HepG2 (cell line): ENCODE results near the gene IGF2BP1. TPM values are rescaled to one million over a fixed set of nuclear protein-coding genes. Genes with fewer than 3 reads are reported as not detected.

ENCODE experiments used
- ASH2L ChIP-seq: fragments of 300-600, 200-600 bp; sonication (generic); IDR thresholded peaks from 2 replicates; pipeline ENCODE4 v1.7.0; 2017; ENCODE audit warnings: low read depth, mild to moderate bottlenecking, moderate library complexity, mixed read lengths, low read length; ENCODE audit not compliant: insufficient read length
- FOXK1 ChIP-seq: sonication (generic); formaldehyde crosslinking; IDR thresholded peaks from 2 replicates; pipeline ENCODE4 v1.4.0; 2020; ENCODE audit warnings: low read depth, missing genetic modification reagents, borderline replicate concordance
- KDM2A ChIP-seq: sonication (generic); formaldehyde crosslinking; IDR thresholded peaks from 2 replicates; pipeline ENCODE4 v1.4.0; 2020; ENCODE audit warnings: low read depth, missing genetic modification reagents, borderline replicate concordance
- SNAI1 ChIP-seq: sonication (generic); formaldehyde crosslinking; IDR thresholded peaks from 2 replicates; pipeline ENCODE4 v1.5.0; 2020; ENCODE audit warnings: mild to moderate bottlenecking, missing genetic modification reagents, borderline replicate concordance
- SRSF1 ChIP-seq: fragments of 200-400 bp; formaldehyde crosslinking; optimal IDR thresholded peaks from 2 replicates; pipeline ENCODE3; 2017; ENCODE audit warnings: mild to moderate bottlenecking, low read depth, low read length, moderate library complexity
- TARDBP ChIP-seq: sonication (generic); formaldehyde crosslinking; IDR thresholded peaks from 2 replicates; pipeline ENCODE4 v1.8.0; 2022; ENCODE audit warnings: mild to moderate bottlenecking, missing genetic modification reagents
- ZFAT ChIP-seq: sonication (generic); formaldehyde crosslinking; conservative IDR thresholded peaks from 2 replicates; pipeline ENCODE4 v1.8.1; 2023; ENCODE audit warnings: missing genetic modification reagents, inconsistent platforms
- ZFP41 ChIP-seq: sonication (generic); formaldehyde crosslinking; IDR thresholded peaks from 2 replicates; pipeline ENCODE4 v1.4.0; 2020; ENCODE audit warnings: mild to moderate bottlenecking, missing genetic modification reagents, borderline replicate concordance
- ZFP62 ChIP-seq: sonication (generic); formaldehyde crosslinking; IDR thresholded peaks from 2 replicates; pipeline ENCODE4 v1.4.0; 2020; ENCODE audit warnings: missing genetic modification reagents
- ZFP90 ChIP-seq: sonication (generic); formaldehyde crosslinking; IDR thresholded peaks from 2 replicates; pipeline ENCODE4 v1.8.0; 2022; ENCODE audit warnings: missing genetic modification reagents, mild to moderate bottlenecking, inconsistent platforms, borderline replicate concordance
- ZKSCAN1 ChIP-seq: fragments of 150-350 bp; IDR thresholded peaks from 2 replicates; pipeline ENCODE4 v1.6.1; 2014; ENCODE audit warnings: low read length
- ZNF260 ChIP-seq: sonication (generic); formaldehyde crosslinking; IDR thresholded peaks from 2 replicates; pipeline ENCODE4 v1.4.0; 2020; ENCODE audit warnings: missing genetic modification reagents, low read depth, mild to moderate bottlenecking, borderline replicate concordance
- ZNF775 ChIP-seq: sonication (generic); formaldehyde crosslinking; IDR thresholded peaks from 2 replicates; pipeline ENCODE4 v1.4.0; 2020; ENCODE audit warnings: missing genetic modification reagents, mild to moderate bottlenecking, moderate library complexity, borderline replicate concordance
- ZNF792 ChIP-seq: IDR thresholded peaks from 2 replicates; pipeline ENCODE4 v1.6.1; 2016
- ZSCAN25 ChIP-seq: sonication (generic); formaldehyde crosslinking; IDR thresholded peaks from 2 replicates; pipeline ENCODE4 v1.8.0; 2022; ENCODE audit warnings: mild to moderate bottlenecking, missing genetic modification reagents
- polyA plus RNA-seq, 8 experiments: library from polyadenylated mRNA; depleted of rRNA in 3 of 8; stranded (reverse) in 7 of 8; unstranded in 1 of 8; fragments of >200 nt; fragmentation: Illumina TruSeq in 4 of 8; extraction: Trizol in 4 of 8; gene quantifications; 2 replicates each; pipeline versions ENCODE4 v1.2.1 to v1.2.3, GENCODE V29; 2011 to 2016; ENCODE audit warnings: low read depth in 4 of 8, missing spikeins in 1 of 8, mixed read lengths in 1 of 8; ENCODE audit not compliant: insufficient read depth in 1 of 8
- total RNA-seq, 5 experiments: library from RNA; depleted of rRNA; stranded (reverse); fragments of >200 nt; fragmentation: Illumina TruSeq; extraction: Trizol; gene quantifications; 2 replicates each; pipeline ENCODE4 v1.2.3, GENCODE V29; 2016; ENCODE audit warnings: low read depth in 1 of 5
- TF ChIP-seq, protein P1 (sequence below): sonication (generic); formaldehyde crosslinking; IDR thresholded peaks from 2 replicates; pipeline ENCODE4 v1.5.0; 2020; ENCODE audit warnings: mild to moderate bottlenecking, missing genetic modification reagents
- TF ChIP-seq, protein P2 (sequence below): sonication (generic); formaldehyde crosslinking; IDR thresholded peaks from 2 replicates; pipeline ENCODE4 v1.5.0; 2020; ENCODE audit warnings: mild to moderate bottlenecking, missing genetic modification reagents, borderline replicate concordance
- TF ChIP-seq, protein P3 (sequence below): sonication (generic); formaldehyde crosslinking; IDR thresholded peaks from 2 replicates; pipeline ENCODE4 v1.9.0; 2022; ENCODE audit warnings: missing genetic modification reagents, mild to moderate bottlenecking, borderline replicate concordance
- TF ChIP-seq, protein P4 (sequence below): sonication (generic); formaldehyde crosslinking; IDR thresholded peaks from 2 replicates; pipeline ENCODE4 v1.5.1; 2020; ENCODE audit warnings: missing genetic modification reagents, mild to moderate bottlenecking, borderline replicate concordance
- TF ChIP-seq, protein P5 (sequence below): sonication (generic); formaldehyde crosslinking; IDR thresholded peaks from 2 replicates; pipeline ENCODE4 v1.4.0; 2020; ENCODE audit warnings: missing genetic modification reagents

Gene IGF2BP1
- total and polyA plus RNA-seq, 2 of the 13 experiments (the other 11 are each of a cell fraction or from before 2014, with no cell fraction given), result 29.7 to 75.1 TPM

DNA sequence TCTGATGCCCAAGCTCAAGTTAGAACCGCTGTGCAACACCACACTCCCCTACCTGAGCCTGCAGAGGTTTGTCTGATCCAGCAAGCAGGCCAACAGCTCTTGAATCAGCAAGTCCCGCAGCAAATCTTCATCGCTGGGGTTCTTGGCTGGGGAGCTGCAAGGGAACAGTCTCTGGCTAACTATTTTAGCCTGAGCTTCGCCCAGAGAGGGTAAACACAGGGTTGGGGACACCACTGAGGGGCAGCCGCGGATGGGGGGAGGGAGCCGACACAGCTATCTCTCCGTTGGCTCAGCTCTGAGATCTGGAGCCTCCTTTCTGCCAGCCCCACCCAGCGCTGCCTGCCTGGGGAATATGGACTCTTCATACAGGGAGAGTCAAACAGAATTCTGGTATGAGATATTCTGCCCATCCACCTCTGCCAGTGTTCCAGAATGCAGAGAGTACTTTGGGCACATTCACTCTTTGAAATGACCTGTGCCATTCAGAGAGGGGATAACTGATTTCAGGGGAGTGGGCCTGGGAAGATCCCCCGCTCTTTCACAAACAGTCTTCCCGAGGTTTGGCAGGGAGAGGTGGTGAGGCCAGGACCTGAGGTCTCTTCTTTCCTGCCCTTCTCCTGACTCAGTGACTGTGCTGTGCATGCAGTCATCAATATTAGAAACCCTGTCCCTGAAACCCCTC, 36.2 kb upstream of the IGF2BP1 start (continued):
- TF ChIP-seq ZFP41 (CRISPR knock-in tag), result no peak
- TF ChIP-seq, protein P1, sequence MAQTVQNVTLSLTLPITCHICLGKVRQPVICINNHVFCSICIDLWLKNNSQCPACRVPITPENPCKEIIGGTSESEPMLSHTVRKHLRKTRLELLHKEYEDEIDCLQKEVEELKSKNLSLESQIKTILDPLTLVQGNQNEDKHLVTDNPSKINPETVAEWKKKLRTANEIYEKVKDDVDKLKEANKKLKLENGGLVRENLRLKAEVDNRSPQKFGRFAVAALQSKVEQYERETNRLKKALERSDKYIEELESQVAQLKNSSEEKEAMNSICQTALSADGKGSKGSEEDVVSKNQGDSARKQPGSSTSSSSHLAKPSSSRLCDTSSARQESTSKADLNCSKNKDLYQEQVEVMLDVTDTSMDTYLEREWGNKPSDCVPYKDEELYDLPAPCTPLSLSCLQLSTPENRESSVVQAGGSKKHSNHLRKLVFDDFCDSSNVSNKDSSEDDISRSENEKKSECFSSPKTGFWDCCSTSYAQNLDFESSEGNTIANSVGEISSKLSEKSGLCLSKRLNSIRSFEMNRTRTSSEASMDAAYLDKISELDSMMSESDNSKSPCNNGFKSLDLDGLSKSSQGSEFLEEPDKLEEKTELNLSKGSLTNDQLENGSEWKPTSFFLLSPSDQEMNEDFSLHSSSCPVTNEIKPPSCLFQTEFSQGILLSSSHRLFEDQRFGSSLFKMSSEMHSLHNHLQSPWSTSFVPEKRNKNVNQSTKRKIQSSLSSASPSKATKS (CRISPR knock-in tag), result no peak
- peak; percentile 53; the same call in 1 of the 2 replicates for TF ChIP-seq TARDBP (CRISPR knock-in tag)
- TF ChIP-seq ZFP62 (CRISPR knock-in tag), result no peak
- TF ChIP-seq ASH2L, result no peak
- TF ChIP-seq, protein P2, sequence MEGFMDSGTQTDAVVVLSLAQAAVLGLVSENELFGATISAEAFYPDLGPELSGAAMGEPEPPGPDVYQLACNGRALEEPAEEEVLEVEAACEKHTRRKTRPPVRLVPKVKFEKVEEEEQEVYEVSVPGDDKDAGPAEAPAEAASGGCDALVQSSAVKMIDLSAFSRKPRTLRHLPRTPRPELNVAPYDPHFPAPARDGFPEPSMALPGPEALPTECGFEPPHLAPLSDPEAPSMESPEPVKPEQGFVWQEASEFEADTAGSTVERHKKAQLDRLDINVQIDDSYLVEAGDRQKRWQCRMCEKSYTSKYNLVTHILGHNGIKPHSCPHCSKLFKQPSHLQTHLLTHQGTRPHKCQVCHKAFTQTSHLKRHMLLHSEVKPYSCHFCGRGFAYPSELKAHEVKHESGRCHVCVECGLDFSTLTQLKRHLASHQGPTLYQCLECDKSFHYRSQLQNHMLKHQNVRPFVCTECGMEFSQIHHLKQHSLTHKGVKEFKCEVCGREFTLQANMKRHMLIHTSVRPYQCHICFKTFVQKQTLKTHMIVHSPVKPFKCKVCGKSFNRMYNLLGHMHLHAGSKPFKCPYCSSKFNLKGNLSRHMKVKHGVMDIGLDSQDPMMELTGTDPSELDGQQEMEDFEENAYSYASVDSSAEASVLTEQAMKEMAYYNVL (CRISPR knock-in tag), result peak; percentile 36; the same call in 1 of the 2 replicates
- no peak for TF ChIP-seq ZFAT (CRISPR knock-in tag)
- no peak for TF ChIP-seq FOXK1 (CRISPR knock-in tag)
- no peak for TF ChIP-seq ZNF260 (CRISPR knock-in tag)
- no peak; the same call in 1 of the 2 replicates for TF ChIP-seq ZSCAN25 (CRISPR knock-in tag)
- TF ChIP-seq ZNF775 (CRISPR knock-in tag), result no peak
- TF ChIP-seq KDM2A (CRISPR knock-in tag), result peak; percentile 15; the same call in 1 of the 2 replicates
- TF ChIP-seq, protein P3, sequence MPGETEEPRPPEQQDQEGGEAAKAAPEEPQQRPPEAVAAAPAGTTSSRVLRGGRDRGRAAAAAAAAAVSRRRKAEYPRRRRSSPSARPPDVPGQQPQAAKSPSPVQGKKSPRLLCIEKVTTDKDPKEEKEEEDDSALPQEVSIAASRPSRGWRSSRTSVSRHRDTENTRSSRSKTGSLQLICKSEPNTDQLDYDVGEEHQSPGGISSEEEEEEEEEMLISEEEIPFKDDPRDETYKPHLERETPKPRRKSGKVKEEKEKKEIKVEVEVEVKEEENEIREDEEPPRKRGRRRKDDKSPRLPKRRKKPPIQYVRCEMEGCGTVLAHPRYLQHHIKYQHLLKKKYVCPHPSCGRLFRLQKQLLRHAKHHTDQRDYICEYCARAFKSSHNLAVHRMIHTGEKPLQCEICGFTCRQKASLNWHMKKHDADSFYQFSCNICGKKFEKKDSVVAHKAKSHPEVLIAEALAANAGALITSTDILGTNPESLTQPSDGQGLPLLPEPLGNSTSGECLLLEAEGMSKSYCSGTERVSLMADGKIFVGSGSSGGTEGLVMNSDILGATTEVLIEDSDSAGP, result no peak; the same call in 1 of the 2 replicates
- no peak for TF ChIP-seq ZFP90
- TF ChIP-seq ZNF792, result peak; percentile 33; the same call in 1 of the 2 replicates
- peak; percentile 78 for TF ChIP-seq SRSF1
- TF ChIP-seq, protein P4, sequence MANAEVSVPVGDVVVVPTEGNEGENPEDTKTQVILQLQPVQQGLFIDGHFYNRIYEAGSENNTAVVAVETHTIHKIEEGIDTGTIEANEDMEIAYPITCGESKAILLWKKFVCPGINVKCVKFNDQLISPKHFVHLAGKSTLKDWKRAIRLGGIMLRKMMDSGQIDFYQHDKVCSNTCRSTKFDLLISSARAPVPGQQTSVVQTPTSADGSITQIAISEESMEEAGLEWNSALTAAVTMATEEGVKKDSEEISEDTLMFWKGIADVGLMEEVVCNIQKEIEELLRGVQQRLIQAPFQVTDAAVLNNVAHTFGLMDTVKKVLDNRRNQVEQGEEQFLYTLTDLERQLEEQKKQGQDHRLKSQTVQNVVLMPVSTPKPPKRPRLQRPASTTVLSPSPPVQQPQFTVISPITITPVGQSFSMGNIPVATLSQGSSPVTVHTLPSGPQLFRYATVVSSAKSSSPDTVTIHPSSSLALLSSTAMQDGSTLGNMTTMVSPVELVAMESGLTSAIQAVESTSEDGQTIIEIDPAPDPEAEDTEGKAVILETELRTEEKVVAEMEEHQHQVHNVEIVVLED (CRISPR knock-in tag), result no peak
- TF ChIP-seq, protein P5, sequence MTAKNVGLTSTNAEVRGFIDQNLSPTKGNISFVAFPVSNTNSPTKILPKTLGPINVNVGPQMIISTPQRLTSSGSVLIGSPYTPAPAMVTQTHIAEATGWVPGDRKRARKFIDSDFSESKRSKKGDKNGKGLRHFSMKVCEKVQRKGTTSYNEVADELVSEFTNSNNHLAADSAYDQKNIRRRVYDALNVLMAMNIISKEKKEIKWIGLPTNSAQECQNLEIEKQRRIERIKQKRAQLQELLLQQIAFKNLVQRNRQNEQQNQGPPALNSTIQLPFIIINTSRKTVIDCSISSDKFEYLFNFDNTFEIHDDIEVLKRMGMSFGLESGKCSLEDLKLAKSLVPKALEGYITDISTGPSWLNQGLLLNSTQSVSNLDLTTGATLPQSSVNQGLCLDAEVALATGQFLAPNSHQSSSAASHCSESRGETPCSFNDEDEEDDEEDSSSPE (CRISPR knock-in tag), result no peak
- no peak for TF ChIP-seq ZKSCAN1
- 0 out of 2 replicates have a peak, but pooled peaks have one; percentile 64 for TF ChIP-seq SNAI1 (CRISPR knock-in tag)
